Measurements from ENCODE around the gene CPEB3.
A peak's percentile ranks its signal among the peaks of the same experiment; 100 is the strongest.
"Not testable (repeated sequence)": the region's sequence is repeated elsewhere in the genome, so short reads cannot be mapped to it uniquely, and the experiment has no call there.

Gene CPEB3

DNA sequence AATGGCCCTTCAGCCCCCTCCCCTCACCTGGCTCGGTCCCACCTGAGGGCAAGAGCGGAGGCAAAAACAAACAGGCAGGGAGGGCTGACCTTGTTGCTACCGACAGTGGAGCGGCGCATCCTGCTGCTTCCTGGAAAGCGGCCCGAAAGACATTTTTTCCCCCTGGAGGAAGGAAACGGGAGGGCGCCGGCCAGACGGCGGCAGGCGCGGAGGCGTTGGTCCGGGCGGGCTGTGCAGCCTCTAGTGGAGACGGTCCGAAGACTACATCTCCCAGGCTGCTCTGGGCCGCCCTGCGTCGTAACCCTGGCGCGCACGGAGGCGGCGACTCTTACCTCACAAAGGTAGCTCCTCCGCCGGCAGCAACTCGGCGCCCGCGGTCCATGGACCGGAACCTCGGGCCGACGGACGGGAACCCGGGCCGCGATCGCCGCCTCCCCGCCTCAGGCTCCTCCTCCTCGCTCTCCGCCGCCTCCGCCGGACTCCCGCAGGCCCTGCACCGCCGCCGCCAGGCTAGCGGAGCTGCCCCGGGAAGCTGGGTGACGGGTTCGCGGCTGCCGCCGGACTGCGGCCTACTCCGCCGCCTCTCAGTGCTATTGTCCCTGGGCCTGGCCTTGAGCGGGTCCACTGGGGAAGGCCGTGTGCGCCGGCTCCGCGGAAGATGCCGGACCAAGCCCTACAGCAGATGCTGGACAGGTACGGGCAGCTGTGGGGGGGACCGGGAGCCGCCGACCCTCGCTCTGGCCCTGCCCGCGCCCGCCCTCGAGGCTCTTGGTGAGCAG lies at the start of gene CPEB3, which contains the start of gene MARCHF5:
Gene CPEB3 (minus strand): TSS at position 242 of the 779 bp plus-strand sequence. CDS start 50,728 bp downstream, outside the sequence.
Gene MARCHF5 (plus strand): TSS at position 331 of the 779 bp plus-strand sequence. CDS start 328 bp downstream, at position 659.
- DNase-seq = peak; percentile 89

GRCh38 chr10:92329927-92330326 lies 39.0 kb upstream of the CPEB3 start:
- not testable (repeated sequence) for DNase-seq

- DNase-seq = no peak
Measured at GRCh38 chr10:92328993-92329392, 38.1 kb upstream of the CPEB3 start.

GRCh38 chr10:92327445-92328433 lies 36.9 kb upstream of the CPEB3 start:
- no peak for DNase-seq

- no peak for DNase-seq
Measured at GRCh38 chr10:92323079-92323478, 32.2 kb upstream of the CPEB3 start.

GRCh38 chr10:92316610-92317009 lies 25.7 kb upstream of the CPEB3 start:
- no peak for DNase-seq

- no peak for DNase-seq
Measured at GRCh38 chr10:92313750-92314149, 22.9 kb upstream of the CPEB3 start.

DNA sequence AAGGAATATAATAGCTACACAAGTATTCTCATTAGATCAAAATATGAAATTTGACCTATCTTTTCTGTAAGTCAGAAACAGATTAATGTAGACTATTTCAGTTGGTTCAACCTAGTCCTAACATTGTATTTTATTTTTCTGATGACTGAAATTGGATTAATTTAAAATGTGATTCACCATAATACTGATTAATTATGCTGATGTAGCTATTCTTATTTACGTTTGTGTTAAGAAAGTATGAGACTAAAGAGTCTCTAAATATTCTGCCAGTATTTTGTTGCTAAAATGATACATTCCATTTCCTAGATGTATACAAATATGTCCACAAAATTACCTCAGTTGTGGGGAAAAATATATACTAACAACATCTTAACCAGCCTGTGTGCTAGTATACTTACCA lies 18.4 kb upstream of the CPEB3 start:
- no peak for DNase-seq

DNA sequence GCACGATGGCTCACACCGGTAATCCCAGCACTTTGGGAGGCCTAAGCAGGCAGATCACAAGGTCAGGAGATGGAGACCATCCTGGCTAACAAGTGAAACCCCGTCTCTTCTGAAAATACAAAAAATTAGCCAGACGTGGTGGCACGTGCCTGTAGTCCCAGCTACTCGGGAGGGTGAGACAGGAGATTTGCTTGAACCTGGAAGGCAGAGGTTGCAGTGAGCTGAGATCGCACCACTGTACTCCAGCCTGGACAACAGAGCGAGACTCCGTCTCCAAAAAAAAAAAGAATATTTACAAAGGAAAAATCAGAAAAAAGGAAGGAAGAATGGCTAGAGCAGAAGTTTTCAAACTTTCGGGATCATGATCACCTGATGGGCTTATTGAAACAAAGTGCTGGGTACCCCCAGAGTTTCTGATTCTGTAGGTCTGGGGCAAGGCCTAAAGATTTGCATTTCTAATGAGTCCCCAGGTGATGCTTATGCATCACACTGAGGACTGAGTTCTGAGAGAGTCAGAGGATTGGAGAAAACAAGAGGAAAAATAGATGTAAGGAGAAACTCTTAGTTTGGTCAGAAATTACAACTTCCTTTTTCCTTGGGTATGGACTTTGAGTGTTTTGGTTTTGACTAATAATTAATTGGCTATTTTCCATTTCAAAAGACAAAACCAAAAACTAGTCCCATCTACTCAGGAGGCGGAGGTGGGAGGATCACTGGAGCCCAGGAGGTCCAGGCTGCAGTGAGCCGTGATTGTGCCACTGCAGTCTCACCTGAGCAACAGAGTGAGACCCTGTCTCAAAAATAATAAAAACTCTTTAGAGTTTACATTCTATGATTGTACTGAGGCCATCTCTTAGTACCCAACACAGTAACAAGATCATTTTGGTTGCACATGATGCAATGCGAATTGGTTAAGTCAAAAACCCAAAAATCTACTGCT lies 14.5 kb upstream of the CPEB3 start:
- no peak for DNase-seq

DNA sequence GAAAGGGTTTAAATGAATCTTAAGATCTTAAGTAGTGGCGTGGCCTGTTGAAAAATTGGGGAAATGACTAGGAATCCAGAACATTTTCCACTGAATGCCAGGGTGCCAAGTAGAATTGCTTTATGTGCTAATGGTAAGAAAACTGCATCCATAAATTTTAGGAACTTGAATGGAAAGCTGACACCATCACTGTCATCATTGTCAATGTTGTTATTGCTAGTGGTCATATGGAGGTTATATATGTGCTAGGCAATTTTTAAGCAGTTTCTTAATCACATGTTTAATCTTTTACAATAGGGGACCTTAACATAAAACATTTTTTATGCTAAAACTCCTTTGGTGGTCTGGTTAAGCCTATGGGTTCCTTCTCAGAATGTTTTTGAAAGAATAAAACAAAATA lies 13.2 kb upstream of the CPEB3 start:
- no peak for DNase-seq

DNA sequence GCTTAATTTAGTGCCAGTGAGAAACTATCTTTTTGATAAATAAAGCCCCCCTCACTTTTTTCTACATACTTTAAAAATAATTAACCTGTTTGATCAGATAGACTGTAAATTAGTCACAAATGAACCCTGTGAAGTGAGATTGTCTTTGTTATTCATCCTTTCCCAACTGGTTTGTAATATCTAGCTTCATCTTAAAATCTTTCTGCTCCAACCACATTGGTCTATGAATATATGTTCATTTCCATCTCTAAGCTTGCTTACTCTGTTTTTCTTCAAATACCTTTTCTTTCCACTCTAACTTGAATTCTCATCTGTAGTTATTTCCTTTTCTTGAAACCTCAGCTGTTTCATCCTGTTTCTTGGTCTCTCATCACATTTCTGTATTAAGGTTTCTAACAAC lies 12.2 kb upstream of the CPEB3 start:
- no peak for DNase-seq

DNA sequence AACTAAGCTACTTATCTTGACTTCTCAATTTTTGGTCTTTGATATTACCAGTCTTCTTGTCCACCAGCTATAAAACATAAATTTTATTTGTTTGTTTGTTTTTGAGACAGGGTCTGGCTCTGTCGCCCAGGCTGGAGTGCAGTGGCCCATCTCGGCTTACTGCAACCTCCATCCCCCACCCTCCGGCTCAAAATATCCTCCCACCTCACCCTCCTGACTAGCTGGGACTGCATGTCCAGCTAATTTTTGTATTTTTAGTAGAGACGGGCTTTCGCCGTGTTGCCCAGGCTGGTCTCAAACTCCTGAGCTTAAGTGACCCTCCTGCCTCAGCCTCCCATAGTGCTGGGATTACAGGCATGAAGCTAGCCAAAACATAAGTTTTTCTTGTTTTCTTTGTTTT lies 7.6 kb upstream of the CPEB3 start:
- no peak for DNase-seq

DNA sequence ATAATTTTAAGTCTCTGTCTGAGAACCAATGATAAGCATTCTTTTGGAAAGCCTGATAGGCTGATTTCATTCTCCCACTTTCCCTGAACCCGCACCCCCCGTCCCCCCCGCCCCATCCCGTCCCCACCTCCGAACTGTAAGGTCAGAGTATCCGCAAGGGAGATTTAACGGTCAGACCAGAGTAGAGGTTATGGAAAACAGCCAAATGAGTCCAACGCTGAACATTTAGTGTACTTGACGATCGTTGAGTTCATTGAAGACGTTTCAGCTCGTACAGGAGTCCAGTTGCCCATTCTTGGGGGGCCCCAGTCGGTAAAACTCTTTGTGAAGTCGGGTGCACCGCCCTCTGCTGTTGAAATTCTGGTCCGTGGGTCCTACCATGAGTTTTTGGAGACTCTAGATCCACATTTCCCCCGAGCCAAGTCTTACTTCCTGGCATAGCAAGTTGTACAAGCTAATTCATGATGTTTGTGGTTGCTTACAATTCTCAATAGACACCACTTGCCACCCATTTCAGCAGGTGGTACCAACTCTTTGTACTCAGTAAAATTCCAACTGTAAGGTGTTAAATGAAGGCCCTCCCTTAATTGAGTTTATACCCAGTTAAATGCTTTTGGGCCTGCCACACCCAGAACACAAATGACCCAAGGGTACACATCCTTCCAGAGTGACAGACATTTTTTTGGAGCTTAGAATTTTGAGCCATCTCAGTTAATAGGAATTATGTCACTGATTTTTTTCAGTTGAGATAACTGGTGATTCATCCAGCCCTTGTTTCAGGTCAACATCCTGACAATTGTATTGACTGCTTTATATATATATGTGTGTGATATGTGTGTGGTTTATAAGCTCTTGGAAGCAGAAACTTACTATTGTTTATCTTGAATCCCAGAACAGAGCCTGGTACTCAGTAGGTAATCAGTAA lies 1.3 kb upstream of the CPEB3 start:
- peak; percentile 41 for DNase-seq

GRCh38 chr10:92291616-92291865 lies 663 bp upstream of the CPEB3 start:
- no peak for DNase-seq

DNA sequence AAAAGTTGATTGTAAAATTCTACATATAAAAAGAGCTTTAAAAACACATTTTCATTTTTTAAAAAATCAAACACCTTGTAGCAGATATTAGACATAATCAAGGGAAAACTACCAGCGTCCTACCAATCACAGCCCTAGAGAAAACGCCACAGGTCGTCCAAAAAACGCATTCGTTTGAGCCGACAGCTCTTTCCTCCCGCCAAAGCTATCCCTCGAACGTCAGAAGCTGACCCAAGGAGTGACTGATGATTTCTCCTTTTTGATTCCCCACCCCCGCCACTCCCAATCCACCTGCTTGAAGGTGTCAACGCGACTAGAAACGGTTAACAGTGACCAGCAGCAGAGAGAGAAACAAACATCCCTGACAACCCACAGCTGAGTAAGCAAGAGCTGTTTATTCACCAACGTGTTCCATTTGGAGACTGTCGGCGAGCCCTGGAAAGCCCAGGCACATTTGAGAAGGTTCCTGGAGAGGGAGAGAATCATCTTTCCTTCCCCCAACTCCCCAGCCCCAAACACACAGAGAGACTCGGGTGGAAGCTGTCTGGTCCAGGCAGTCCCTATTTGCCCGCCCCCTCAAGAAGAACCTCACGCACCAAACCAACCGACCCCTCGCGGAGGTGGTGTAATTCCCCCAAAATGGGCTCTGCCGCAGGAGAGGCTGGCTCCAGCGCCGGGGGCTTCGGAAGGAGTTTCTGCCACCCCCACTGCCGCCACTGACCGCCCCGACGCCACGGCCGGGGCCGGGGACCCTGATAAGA lies 622 bp downstream of the CPEB3 start:
- DNase-seq = peak; percentile 29

- no peak for DNase-seq
Measured at GRCh38 chr10:92284112-92284704, 6.7 kb downstream of the CPEB3 start.

GRCh38 chr10:92278996-92279696 lies 11.7 kb downstream of the CPEB3 start:
- DNase-seq = no peak

DNA sequence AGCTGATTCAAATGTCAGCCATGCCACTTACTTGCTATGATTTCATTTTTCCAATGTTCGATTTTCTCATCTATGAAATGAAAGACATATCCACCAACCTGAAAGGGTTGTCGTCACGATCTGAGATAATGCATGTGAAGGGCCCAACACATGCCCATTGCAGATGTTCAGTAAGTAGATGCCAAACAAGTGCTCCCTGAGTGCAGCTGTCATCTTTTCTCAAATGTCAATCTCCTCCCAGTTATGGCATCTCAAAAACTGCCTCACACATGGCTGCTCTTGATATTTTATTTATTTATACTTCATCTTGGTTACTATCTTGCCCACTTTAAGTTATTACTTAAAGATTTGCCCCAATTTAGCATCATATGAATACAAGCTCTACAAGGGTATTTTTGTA lies 16.8 kb downstream of the CPEB3 start:
- DNase-seq = no peak

DNA sequence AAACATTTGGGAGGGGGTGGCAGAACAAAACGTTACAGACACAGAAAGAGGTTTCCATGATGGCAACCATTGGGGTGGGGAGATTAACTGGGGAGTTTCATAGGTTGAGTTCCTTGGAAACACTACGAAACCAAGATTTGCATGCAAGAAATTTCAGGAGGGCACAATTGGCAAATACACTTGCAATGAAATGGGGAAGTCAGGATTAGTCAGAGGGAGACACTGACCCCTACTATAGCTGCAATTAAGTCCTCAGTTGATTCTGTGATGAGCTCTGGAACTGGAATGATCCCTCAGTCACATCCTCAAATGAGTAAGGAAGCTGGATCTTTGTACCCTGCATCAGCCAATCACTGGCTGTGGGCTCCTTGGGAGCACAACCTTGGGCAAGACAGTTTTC lies 22.1 kb downstream of the CPEB3 start:
- DNase-seq = no peak

DNA sequence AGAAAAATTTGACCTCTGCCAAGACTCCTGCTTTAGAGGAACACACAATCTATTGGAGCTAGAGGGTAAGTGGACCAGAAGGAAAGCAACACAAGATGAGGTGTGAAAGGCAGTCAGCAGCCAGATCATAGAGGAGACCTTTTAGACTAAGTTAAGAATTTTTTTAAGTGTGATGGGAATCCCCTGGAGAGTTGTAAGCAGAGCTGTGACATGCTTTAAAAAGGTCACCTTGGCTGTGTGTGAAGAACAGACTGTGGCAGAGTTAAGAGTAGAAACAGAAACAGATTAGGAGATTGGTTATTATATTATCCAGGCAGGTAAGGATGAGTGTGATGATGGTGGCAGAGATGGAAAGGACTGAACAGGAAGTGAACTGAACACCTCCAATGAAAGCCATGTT lies 23.5 kb downstream of the CPEB3 start:
- no peak for DNase-seq
